GM12865 (cell line): ENCODE measurements around the gene RASSF4.

Source experiments
- DNase-seq: peaks from one replicate; pipeline ENCODE4 v3.0.0; 2010; ENCODE audit warnings: low read depth
- H3K4me3 ChIP-seq: 2 replicates; pipeline ENCODE4 v1.5.1; 2011; ENCODE audit warnings: mild to moderate bottlenecking, low read depth, low read length, control low read depth
- TF ChIP-seq, protein P1 (sequence below): IDR thresholded peaks from 2 replicates; pipeline ENCODE4 v1.5.1; 2011; ENCODE audit warnings: low read length, control low read depth, low read depth, inconsistent platforms; ENCODE audit not compliant: insufficient read depth; ENCODE audit errors: missing control alignments

The RASSF4 gene

DNA sequence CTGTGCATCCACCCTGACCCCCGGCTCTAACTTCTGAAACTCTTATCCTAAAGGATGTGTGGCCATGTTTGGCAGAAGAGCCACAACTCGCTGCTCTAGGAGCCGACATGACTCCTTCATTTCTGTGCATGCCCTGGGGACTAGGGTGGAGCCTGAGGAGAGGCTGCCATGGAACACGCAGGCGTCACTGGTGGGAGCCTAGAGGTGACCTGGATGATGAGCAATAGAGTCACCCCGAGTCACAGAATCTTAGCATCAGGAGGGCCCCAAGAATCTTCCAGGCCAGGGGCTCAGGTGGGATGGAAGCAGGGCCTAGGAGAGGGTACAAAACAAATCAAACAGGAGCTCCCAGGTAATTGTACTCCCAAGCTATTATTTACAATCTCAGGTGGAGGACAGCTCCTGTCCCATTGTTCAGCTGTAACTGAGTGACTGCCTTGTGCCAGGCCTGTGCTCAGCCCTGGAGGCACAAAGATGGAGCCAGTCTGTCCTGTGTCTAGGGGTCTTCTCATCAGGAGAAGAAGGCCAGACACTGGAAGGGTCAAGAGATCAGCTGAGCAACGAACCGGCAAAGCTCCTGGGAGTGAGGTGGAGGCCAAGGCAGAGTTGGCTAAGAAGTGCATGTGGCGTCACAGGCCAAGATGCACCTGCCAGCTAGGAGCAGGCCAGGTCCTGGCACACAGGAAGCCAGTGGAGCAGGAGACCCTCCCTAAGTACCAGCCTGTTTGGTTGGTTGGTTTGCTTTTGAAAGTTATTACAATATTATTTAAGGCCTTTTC, 35.3 kb downstream of the RASSF4 start:
- no peak overlapping the region for H3K4me3 ChIP-seq
- DNase-seq: no peak
- TF ChIP-seq, protein P1, sequence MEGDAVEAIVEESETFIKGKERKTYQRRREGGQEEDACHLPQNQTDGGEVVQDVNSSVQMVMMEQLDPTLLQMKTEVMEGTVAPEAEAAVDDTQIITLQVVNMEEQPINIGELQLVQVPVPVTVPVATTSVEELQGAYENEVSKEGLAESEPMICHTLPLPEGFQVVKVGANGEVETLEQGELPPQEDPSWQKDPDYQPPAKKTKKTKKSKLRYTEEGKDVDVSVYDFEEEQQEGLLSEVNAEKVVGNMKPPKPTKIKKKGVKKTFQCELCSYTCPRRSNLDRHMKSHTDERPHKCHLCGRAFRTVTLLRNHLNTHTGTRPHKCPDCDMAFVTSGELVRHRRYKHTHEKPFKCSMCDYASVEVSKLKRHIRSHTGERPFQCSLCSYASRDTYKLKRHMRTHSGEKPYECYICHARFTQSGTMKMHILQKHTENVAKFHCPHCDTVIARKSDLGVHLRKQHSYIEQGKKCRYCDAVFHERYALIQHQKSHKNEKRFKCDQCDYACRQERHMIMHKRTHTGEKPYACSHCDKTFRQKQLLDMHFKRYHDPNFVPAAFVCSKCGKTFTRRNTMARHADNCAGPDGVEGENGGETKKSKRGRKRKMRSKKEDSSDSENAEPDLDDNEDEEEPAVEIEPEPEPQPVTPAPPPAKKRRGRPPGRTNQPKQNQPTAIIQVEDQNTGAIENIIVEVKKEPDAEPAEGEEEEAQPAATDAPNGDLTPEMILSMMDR: no peak

- DNase-seq: no peak
- TF ChIP-seq, protein P1: no peak
- H3K4me3 ChIP-seq: no peak overlapping the region
Observed at GRCh38 chr10:44995581-44995913, 35.9 kb downstream of the RASSF4 start.

DNA sequence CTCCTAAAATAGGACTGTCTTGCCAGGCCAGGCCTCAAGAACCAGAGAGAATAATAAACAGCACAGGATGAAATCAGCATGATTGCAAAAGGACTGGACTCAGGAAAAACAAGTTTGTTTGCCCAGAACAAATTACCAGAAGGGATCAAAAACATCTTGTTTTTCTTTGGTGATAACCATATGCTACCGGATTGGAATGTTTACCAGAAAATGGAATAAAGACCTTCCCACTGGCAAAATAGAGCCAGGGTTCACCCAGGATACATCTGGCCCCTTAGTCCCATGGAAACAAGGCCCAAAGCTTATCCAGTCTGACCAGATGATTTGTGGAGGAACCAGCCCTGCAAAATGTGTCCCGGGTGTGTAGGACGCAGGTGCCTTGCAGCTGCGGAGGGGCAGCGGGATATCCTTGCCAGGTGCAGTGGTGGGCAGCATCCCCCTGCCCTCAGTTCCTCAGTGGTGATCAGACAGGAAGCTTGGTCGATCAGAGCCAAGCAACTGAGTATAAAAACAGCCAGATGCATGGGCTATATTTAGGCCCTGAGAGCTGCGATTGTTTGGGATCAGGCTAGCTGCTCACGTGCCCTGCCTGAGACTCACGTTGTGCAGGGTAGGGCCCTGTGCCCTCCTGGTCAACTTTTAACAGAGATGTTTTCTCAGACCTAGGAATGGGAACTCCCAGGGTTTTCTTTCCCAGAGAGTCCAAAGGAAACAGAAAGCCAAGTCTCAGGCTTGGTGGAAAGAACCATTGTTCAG, 36.5 kb downstream of the RASSF4 start:
- TF ChIP-seq, protein P1: no peak
- no peak overlapping the region for H3K4me3 ChIP-seq
- DNase-seq: no peak

GRCh38 chr10:44997105-44997748, 37.6 kb downstream of the RASSF4 start:
- TF ChIP-seq, protein P1: no peak
- DNase-seq: no peak
- no peak overlapping the region for H3K4me3 ChIP-seq

DNA sequence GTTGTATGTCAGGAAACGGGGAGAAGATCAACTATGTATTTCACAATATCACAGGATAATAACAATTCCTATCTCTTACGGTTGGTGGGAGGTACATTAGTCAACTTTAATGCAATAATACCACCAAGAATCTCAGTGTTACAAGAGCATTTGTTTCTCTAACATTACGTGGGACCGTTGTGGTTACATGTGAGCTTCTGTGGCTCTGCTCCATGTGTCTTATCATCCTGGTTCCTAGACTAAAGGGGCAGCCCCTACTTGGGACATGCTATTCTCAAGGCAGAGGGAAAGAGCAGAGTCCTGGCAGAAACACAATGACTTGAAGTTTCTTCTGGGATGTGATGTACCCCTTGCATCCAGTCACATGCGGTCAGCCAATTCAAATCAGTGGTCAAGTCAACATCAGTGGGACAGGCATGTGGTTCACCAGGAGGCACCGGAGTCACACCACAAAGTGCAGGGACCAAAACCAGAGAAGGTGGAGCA, 38.6 kb downstream of the RASSF4 start:
- TF ChIP-seq, protein P1: no peak
- DNase-seq: no peak
- no peak overlapping the region for H3K4me3 ChIP-seq

DNA sequence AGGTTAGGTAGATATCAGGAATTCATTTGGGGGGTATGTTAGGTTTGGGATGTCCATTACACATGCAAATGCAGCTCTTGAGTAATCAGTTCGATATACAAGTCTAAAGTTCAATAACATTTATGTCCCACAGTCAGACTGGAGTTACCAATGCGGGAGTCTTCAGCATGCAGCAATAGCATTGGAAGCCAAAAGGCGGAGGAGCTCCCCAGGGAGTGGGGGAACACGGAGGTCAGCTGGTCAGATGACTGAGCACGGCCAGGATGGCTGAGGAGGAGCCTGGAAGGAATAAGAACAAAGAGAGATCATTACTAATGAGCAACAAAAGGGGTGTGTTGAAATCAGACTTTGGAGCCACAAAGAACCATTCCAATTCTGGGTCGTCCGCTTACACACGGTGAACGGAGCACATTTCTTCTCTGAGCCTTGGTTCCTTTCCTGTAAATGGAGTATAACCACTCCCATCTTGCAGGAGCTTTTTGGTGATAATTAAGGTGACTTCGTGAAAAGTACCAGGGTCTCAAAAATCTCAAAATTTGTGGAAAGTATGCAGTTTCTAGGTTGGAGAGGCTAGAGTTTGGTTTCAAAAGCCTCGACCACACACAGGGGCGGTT, 40.6 kb downstream of the RASSF4 start:
- H3K4me3 ChIP-seq: peak overlapping the region; percentile 82
- DNase-seq: no peak
- TF ChIP-seq, protein P1: no peak
